ENCODE measurements around the gene FRAS1.
A peak's percentile ranks its signal among the peaks of the same experiment; 100 is the strongest.
"Not testable (repeated sequence)": the region's sequence is repeated elsewhere in the genome, so short reads cannot be mapped to it uniquely, and the experiment has no call there.

FRAS1 gene

GRCh38 chr4:78293821-78294301, 236.7 kb downstream of the FRAS1 start:
- no peak for DNase-seq

GRCh38 chr4:78296261-78296660, 239.1 kb downstream of the FRAS1 start:
- no peak for DNase-seq

GRCh38 chr4:78297116-78297800, 240.1 kb downstream of the FRAS1 start:
- no peak for DNase-seq

- no peak for DNase-seq
These were observed 241.5 kb downstream of the FRAS1 start for GRCh38 chr4:78298618-78299017.

GRCh38 chr4:78299565-78299972, 242.4 kb downstream of the FRAS1 start:
- no peak for DNase-seq

- DNase-seq: not testable (repeated sequence)
These were observed 250.1 kb downstream of the FRAS1 start for GRCh38 chr4:78307263-78307662.

- no peak for DNase-seq
These were observed 251.4 kb downstream of the FRAS1 start for GRCh38 chr4:78308517-78308916.

- DNase-seq: no peak
These were observed 252.2 kb downstream of the FRAS1 start for GRCh38 chr4:78309352-78309751.

- no peak for DNase-seq
These were observed 253.1 kb downstream of the FRAS1 start for GRCh38 chr4:78310007-78310739.

GRCh38 chr4:78310740-78311115, 253.6 kb downstream of the FRAS1 start:
- DNase-seq: no peak

- DNase-seq: no peak
These were observed 254.2 kb downstream of the FRAS1 start for GRCh38 chr4:78311306-78311705.

- no peak for DNase-seq
These were observed 256.0 kb downstream of the FRAS1 start for GRCh38 chr4:78312989-78313753.

GRCh38 chr4:78313754-78314120, 256.6 kb downstream of the FRAS1 start:
- no peak for DNase-seq

GRCh38 chr4:78318126-78318525, 261.0 kb downstream of the FRAS1 start:
- DNase-seq: no peak

- peak in 1 of 2 donors; percentile 29 for DNase-seq
These were observed 263.3 kb downstream of the FRAS1 start for GRCh38 chr4:78320349-78320935.

- no peak for DNase-seq
These were observed 264.9 kb downstream of the FRAS1 start for GRCh38 chr4:78322032-78322431.

- DNase-seq: no peak
These were observed 266.3 kb downstream of the FRAS1 start for GRCh38 chr4:78323439-78323838.

- DNase-seq: no peak
These were observed 267.5 kb downstream of the FRAS1 start for GRCh38 chr4:78324625-78325024.

GRCh38 chr4:78325271-78326157, 268.4 kb downstream of the FRAS1 start:
- DNase-seq: no peak

GRCh38 chr4:78328591-78328990, 271.5 kb downstream of the FRAS1 start:
- DNase-seq: not testable (repeated sequence)

GRCh38 chr4:78331186-78331585, 274.1 kb downstream of the FRAS1 start:
- DNase-seq: no peak

- no peak for DNase-seq
These were observed 274.8 kb downstream of the FRAS1 start for GRCh38 chr4:78331965-78332364.

All from bone marrow (tissue), 2 donors.